SK-N-SH (cell line): ENCODE measurements around the gene TCF25.

Source experiments
- CHD2 ChIP-seq: fragments of 150-350 bp; IDR thresholded peaks from 2 replicates; pipeline ENCODE4 v1.6.1; 2018; ENCODE audit warnings: low read length; ENCODE audit not compliant: partially characterized antibody
- EP300 ChIP-seq, 2 experiments: IDR thresholded peaks; 2 replicates each; pipeline versions ENCODE4 v1.4.0 to v1.6.1; 2012; ENCODE audit warnings: borderline replicate concordance in 1 of 2, low read depth in 1 of 2, low read length in 1 of 2
- JUND ChIP-seq: IDR thresholded peaks from 2 replicates; pipeline ENCODE4 v1.4.0; 2012
- POLR2AphosphoS5 ChIP-seq: IDR thresholded peaks from 2 replicates; pipeline ENCODE4 v1.6.1; 2012; ENCODE audit warnings: low read depth, low read length
- RAD21 ChIP-seq: IDR thresholded peaks from 2 replicates; pipeline ENCODE4 v1.6.1; 2012; ENCODE audit warnings: mild to moderate bottlenecking, low read length
- SIN3A ChIP-seq: IDR thresholded peaks from 2 replicates; pipeline ENCODE4 v1.6.1; 2012; ENCODE audit warnings: low read depth, mild to moderate bottlenecking, low read length, moderate library complexity, borderline replicate concordance
- TAF1 ChIP-seq: IDR thresholded peaks from 2 replicates; pipeline ENCODE4 v1.6.1; 2012; ENCODE audit warnings: low read depth, mild to moderate bottlenecking, low read length, moderate library complexity, borderline replicate concordance
- YY1 ChIP-seq: IDR thresholded peaks from 2 replicates; pipeline ENCODE4 v1.4.0; 2012; ENCODE audit warnings: low read depth, mild to moderate bottlenecking
- TF ChIP-seq, protein P1 (sequence below): fragments of 200-600 bp; sonication (generic); IDR thresholded peaks from 2 replicates; pipeline ENCODE4 v1.6.1; 2017; ENCODE audit warnings: antibody characterized with exemption, mild to moderate bottlenecking, moderate library complexity
- TF ChIP-seq, protein P2 (sequence below): IDR thresholded peaks from 2 replicates; pipeline ENCODE4; 2012

DNA sequence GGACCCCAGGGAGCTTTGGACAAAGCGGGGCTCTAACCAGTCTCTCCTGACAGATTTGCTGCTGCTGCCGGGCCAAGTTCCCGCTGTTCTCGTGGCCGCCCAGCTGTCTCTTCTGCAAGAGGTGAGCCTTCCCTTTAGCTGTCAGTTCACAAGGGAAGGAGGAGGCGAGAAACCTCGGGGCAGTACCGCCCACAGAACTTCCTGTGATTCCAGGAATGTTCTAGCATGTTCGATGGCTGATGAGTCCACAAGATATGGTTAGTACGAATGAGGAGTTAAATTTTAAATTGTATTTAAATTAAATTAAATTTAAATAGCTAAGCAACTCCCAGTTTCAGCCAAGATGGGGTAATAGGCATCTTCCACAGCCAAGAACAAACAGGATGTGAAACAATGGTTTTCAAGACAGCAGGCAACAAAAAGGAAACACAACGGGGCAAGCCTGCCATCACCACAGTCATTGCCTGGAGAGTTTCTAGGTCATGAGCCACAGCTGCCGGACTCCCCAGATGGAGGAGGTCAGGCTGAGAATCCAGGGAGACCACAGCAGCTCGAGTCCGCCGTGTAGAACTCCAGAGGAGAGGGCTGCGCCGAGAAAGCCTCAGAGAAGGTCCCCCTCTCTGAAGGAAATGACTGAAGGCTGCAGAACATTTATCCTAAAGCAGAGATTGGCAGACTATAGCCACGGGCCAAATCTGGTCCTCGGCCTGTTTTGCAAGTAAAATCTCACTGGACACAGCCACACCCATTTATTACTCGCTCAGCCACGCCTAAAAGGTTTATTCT lies 9.5 kb upstream of the TCF25 start:
- TF ChIP-seq, protein P1, sequence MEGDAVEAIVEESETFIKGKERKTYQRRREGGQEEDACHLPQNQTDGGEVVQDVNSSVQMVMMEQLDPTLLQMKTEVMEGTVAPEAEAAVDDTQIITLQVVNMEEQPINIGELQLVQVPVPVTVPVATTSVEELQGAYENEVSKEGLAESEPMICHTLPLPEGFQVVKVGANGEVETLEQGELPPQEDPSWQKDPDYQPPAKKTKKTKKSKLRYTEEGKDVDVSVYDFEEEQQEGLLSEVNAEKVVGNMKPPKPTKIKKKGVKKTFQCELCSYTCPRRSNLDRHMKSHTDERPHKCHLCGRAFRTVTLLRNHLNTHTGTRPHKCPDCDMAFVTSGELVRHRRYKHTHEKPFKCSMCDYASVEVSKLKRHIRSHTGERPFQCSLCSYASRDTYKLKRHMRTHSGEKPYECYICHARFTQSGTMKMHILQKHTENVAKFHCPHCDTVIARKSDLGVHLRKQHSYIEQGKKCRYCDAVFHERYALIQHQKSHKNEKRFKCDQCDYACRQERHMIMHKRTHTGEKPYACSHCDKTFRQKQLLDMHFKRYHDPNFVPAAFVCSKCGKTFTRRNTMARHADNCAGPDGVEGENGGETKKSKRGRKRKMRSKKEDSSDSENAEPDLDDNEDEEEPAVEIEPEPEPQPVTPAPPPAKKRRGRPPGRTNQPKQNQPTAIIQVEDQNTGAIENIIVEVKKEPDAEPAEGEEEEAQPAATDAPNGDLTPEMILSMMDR, result no peak
- TF ChIP-seq EP300 (IDR thresholded peaks at IDR 0.05; ENCODE audit: borderline replicate concordance in 1 of 2, low read depth in 1 of 2, low read length in 1 of 2) (no peak), POLR2AphosphoS5 (no peak), JUND (no peak), CHD2 (no peak), RAD21 (no peak), YY1 (no peak), SIN3A (no peak), TAF1 (no peak)
- TF ChIP-seq, protein P2, sequence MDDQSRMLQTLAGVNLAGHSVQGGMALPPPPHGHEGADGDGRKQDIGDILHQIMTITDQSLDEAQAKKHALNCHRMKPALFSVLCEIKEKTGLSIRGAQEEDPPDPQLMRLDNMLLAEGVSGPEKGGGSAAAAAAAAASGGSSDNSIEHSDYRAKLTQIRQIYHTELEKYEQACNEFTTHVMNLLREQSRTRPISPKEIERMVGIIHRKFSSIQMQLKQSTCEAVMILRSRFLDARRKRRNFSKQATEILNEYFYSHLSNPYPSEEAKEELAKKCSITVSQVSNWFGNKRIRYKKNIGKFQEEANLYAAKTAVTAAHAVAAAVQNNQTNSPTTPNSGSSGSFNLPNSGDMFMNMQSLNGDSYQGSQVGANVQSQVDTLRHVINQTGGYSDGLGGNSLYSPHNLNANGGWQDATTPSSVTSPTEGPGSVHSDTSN, result no peak
